HAP-1 (cell line): Measurements from ENCODE around the gene LRIG1.

Experiments used
- DNase-seq, 2 experiments: peaks; one replicate each; pipeline ENCODE4 v3.0.0-alpha.2; 2016 to 2020; ENCODE audit warnings: low spot score in 2 of 2
- H3K27me3 ChIP-seq: fragments of 250-450 bp; sonication (Bioruptor Pico); 2 replicates; pipeline ENCODE4 v1.5.1; 2020; ENCODE audit warnings: low read depth, mild to moderate bottlenecking, moderate library complexity
- H3K36me3 ChIP-seq: fragments of 250-450 bp; sonication (Bioruptor Pico); replicated peaks from 2 replicates; pipeline ENCODE4 v1.5.1; 2020; ENCODE audit warnings: mild to moderate bottlenecking
- H3K4me1 ChIP-seq: fragments of 250-450 bp; sonication (Bioruptor Pico); 2 replicates; pipeline ENCODE4 v1.5.1; 2020; ENCODE audit warnings: mild to moderate bottlenecking
- H3K4me3 ChIP-seq: fragments of 250-450 bp; sonication (Bioruptor Pico); 2 replicates; pipeline ENCODE4 v1.5.1; 2020; ENCODE audit warnings: mild to moderate bottlenecking, moderate library complexity
- H3K9me3 ChIP-seq: fragments of 250-450 bp; sonication (Bioruptor Pico); 2 replicates; pipeline ENCODE4 v1.5.1; 2020; ENCODE audit warnings: mild to moderate bottlenecking, moderate library complexity
- in situ Hi-C: fragments of 300-500 bp; cut with MboI; formaldehyde crosslinking; loops from 3 replicates; pipeline ENCODE4 v1.14.3; 2020; ENCODE audit warnings: low sequenced_read_pairs, inconsistent platforms, mixed read lengths

The LRIG1 gene, protein sequence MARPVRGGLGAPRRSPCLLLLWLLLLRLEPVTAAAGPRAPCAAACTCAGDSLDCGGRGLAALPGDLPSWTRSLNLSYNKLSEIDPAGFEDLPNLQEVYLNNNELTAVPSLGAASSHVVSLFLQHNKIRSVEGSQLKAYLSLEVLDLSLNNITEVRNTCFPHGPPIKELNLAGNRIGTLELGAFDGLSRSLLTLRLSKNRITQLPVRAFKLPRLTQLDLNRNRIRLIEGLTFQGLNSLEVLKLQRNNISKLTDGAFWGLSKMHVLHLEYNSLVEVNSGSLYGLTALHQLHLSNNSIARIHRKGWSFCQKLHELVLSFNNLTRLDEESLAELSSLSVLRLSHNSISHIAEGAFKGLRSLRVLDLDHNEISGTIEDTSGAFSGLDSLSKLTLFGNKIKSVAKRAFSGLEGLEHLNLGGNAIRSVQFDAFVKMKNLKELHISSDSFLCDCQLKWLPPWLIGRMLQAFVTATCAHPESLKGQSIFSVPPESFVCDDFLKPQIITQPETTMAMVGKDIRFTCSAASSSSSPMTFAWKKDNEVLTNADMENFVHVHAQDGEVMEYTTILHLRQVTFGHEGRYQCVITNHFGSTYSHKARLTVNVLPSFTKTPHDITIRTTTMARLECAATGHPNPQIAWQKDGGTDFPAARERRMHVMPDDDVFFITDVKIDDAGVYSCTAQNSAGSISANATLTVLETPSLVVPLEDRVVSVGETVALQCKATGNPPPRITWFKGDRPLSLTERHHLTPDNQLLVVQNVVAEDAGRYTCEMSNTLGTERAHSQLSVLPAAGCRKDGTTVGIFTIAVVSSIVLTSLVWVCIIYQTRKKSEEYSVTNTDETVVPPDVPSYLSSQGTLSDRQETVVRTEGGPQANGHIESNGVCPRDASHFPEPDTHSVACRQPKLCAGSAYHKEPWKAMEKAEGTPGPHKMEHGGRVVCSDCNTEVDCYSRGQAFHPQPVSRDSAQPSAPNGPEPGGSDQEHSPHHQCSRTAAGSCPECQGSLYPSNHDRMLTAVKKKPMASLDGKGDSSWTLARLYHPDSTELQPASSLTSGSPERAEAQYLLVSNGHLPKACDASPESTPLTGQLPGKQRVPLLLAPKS

DNA sequence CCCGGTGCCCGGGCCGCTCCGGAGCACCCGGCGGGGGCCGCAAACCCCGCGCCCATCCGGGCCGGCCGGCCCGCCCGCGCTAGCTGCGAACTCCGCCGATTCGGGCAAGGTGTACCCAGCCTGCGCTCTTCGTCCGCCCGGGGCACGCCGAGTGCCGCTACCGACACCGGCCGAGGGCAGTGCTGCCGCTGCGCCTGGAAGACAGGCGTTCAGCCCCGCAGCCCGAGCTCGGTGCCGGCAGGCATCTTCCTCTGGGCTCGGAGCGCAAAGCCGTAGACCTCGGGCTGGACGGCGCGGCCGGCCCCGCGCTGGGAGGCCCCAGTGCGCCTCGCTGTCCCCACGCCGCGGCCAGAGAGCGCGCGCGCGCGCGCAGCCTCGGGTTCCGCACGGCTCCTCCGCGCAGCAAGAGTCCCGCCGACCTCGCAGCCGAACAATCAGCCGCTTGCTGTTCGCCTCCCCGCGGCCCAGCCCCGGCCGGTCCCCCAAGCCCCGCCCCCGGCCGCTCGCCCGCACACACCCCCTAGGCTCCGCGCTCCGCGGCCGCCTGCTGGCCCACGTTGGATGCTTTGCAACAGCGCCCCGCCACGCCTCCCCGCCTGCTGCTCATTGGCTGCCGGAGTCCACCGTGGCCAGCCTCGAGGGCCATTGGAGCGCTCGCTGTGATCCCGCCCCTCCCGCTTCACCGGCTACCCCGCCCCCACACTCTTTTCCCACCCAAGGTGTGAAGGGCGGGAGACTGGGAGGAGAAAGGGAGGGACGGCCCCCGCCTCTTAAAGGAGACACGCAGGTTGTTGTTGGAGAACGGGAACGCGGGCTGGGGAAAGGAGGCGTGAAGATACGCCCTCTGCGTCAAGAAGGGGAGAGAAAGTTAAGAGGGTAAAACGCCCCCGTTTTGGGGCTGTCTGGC, at the start of gene LRIG1:
TSS of gene LRIG1 (minus strand) at position 447 of the 907 bp plus-strand sequence. CDS start 615 bp downstream, outside the sequence.
- peak; percentile 97 to 100 for DNase-seq
- in situ Hi-C loops, result loop anchor here (25.0 kb wide), 1 partner anchor 311 kb away; no protein-coding TSS in a partner anchor
- Histone ChIP-seq H3K9me3 (no peaks in the 10 kb centered on the region), H3K4me3 (peak within 1 kb of the TSS; percentile 59), H3K27me3 (peaks cover 5% of the 10 kb centered on the region; the same call in 1 of the 2 replicates), H3K4me1 (peaks cover 45% of the 10 kb centered on the region), H3K36me3 (no peaks in the 10 kb centered on the region)

DNA sequence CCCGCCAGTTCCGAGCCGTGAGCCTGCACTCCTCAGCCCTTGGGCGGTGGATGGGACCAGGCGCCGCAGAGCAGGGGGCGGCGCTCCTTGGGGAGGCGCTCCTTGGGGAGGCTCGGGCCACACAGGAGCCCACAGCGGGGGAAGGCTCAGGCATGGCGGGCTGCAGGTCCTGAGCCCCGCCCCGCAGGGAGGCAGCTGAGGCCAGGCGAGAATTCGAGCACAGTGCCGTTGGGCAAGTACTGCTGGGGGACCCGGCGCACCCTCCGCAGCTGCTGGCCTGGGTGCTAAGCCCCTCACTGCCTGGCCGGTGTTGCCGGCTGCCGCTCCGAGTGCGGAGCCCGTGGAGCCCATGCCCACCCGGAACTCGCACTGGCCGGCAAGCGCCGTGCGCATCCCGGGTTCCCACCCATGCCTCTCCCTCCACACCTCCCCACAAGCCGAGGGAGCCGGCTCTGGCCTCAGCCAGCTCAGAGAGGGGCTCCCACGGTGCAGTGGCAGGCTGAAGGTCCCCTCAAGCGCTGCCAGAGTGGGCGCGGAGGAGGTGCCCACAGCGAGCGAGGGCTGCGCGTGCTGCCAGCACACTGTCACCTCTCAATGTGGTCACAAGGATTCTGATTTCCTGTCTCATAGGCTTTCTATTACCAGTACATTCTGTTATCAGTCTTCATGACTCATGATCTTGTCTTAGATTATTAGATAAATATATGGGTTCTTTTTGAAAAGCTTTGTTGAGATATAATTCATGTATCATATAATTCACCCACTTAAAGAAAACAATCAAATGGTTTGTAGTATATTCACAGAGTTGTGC, 44.0 kb upstream of the LRIG1 start:
- H3K9me3 ChIP-seq, result no peaks in the 10 kb centered on the region
- H3K4me1 ChIP-seq, result no peaks in the 10 kb centered on the region
- no peaks in the 10 kb centered on the region for H3K36me3 ChIP-seq
- no peaks in the 10 kb centered on the region for H3K27me3 ChIP-seq
- in situ Hi-C loops, result no loop called here
- no peak for DNase-seq
- H3K4me3 ChIP-seq, result no peak overlapping the region

DNA sequence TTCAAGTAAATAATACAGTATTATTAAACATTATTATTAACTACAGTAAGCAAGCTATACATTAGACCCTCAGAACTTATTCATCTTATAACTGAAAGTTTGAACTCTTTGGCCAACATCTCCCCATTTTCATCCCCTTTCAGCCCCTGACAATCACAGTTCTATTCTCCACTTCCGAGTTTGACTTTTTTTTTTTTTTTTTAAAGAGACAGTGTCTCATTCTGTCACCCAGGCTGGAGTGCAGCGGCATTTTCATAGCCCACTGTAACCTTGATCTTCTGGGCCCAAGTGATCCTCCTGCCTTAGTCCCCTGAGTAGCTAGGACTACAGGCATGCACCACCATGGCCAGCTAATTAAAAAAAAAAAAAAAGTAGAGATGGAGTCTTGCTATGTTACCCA, 41.3 kb upstream of the LRIG1 start:
- no peak overlapping the region for H3K4me3 ChIP-seq
- no peaks in the 10 kb centered on the region for H3K36me3 ChIP-seq
- no peaks in the 10 kb centered on the region for H3K9me3 ChIP-seq
- no peaks in the 10 kb centered on the region for H3K4me1 ChIP-seq
- in situ Hi-C loops, result no loop called here
- DNase-seq, result no peak
- H3K27me3 ChIP-seq, result no peaks in the 10 kb centered on the region

DNA sequence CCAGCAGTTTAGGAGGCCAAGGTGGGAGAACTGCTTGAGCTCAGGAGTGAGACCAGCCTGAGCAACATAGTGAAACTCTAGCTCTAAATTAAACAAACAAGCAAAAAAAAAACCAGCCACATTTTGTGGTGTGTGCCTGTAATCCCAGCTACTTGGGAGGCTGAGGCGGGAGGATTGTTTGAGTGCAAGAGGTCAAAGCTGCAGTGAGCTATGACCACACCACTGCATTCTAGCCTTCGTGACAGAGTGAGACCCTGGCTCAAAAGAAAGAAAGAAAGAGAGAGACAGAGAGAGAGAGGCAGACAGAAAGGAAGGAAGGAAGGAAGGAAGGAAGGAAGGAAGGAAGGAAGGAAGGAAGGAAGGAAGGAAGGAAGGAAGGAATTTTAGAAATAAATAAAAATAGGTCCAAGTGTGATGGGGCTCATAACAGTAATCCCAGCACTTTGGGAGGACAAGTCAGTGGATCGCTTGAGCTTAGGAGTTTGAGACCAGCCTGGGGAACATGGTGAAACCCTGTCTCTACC, 38.7 kb upstream of the LRIG1 start:
- Histone ChIP-seq H3K9me3 (no peaks in the 10 kb centered on the region), H3K4me3 (no peak overlapping the region), H3K27me3 (no peaks in the 10 kb centered on the region), H3K36me3 (no peaks in the 10 kb centered on the region), H3K4me1 (no peaks in the 10 kb centered on the region)
- in situ Hi-C loops, result no loop called here
- no peak for DNase-seq

DNA sequence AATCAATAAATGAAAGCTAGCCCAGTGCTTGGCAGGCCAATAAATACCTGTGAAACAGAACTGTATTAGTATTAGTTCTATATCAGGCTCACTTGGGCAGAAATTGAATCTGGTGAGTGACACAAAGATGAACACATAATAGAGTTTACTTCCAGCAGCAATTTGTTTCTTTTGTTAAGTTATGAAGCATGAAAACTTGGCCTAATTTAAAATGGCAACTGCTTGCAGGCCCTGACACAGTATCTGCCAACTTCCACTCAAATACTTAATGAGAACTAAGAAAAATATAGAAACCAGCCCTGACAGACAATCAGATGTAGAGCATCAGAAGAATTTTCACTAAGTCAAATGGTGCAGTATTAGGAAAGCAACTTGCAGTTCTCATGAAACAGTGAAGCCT, 37.6 kb upstream of the LRIG1 start:
- no peak for DNase-seq
- Histone ChIP-seq H3K9me3 (no peaks in the 10 kb centered on the region), H3K4me3 (no peak overlapping the region), H3K27me3 (no peaks in the 10 kb centered on the region), H3K36me3 (no peaks in the 10 kb centered on the region), H3K4me1 (no peaks in the 10 kb centered on the region)
- in situ Hi-C loops, result no loop called here

DNA sequence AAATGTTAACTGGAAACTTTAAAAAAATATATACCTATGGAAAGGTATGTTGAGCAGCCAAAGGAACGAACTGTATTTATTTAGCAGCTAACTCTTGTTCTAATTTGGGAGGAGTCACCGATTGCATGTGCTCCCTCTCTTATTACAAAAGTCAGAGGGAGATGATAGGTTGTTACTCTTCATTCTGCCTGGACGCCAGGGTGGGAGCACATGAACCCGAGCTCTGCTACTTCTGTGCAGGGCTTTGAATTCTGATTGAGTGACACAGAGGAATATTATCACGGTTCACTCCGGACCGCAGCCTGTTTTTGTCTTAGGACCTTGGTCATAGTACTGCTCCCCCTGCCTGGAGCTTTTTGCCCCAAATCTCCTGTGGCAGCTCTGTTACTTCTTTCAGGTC, 36.9 kb upstream of the LRIG1 start:
- Histone ChIP-seq H3K9me3 (no peaks in the 10 kb centered on the region), H3K4me3 (no peak overlapping the region), H3K36me3 (no peaks in the 10 kb centered on the region), H3K27me3 (no peaks in the 10 kb centered on the region), H3K4me1 (no peaks in the 10 kb centered on the region; the same call in 1 of the 2 replicates)
- no peak for DNase-seq
- in situ Hi-C loops, result no loop called here

DNA sequence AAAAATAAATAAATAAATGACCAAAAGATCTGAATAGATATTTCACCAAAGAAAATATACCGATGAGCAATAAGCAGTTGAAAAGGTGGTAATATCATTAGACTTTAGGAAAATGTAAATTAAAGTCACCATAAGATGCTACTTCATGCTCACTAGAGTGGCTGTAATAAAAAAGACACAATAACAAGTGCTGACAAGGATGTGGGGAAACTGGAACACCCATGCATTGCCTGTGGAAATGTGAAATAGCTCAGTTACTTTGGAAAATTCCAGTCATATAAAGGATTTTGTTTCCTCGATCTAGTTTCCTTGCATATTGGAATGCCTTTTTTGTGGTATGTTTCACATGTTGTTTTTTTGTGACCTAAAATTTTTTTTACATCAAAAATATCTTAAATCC, 36.0 kb upstream of the LRIG1 start:
- DNase-seq, result no peak
- no peaks in the 10 kb centered on the region for H3K36me3 ChIP-seq
- H3K9me3 ChIP-seq, result no peaks in the 10 kb centered on the region
- peaks cover 8% of the 10 kb centered on the region for H3K4me1 ChIP-seq
- in situ Hi-C loops, result no loop called here
- H3K4me3 ChIP-seq, result no peak overlapping the region
- H3K27me3 ChIP-seq, result no peaks in the 10 kb centered on the region

DNA sequence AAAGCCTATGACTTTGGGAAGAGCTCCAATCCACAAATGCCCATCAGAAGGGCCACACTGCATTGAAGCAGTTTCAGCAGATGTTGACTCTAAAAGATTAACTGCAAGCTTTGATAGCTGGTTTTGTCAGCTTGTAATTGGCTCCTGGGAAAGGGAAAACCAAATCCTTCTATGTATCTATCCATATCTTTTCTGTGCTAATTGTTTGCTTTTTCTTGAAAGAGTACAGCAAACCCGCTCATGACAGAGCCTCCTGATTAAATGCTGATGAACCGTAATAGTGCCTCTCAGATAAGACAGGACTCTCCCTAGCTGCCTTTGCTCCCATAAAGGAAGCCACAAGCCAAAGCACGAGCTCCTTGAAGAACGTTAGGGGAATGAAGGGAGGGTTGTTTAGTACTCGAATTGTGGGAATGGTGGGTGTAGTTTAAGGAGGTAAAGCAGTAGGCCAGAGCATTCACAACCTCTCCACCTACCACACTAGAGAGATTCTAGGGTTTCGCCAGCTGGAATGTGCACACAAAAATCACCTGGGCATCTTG, 33.6 kb upstream of the LRIG1 start:
- H3K4me1 ChIP-seq, result peaks cover 14% of the 10 kb centered on the region
- in situ Hi-C loops, result no loop called here
- H3K27me3 ChIP-seq, result no peaks in the 10 kb centered on the region
- no peaks in the 10 kb centered on the region for H3K36me3 ChIP-seq
- no peaks in the 10 kb centered on the region for H3K9me3 ChIP-seq
- H3K4me3 ChIP-seq, result no peak overlapping the region
- DNase-seq, result no peak

DNA sequence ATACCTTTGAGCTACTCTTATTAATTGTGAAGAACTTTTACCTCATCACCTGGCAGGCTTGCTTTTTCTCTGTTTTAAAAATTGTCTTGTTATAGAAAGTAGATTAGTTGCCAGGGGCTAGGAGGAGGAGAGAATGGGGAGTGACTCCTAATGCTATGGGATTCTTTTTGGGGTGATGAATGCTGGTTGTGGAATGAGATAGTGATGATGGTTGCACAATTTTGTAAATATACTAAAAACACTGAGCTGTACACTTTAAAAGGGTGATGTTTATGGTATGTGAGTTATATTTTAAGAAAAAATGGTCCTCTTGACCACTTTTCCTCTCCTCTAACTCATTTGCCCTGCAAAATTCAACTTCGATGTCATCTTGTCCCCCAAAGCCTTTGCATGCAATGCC, 31.8 kb upstream of the LRIG1 start:
- in situ Hi-C loops, result no loop called here
- Histone ChIP-seq H3K4me3 (no peak overlapping the region), H3K9me3 (no peaks in the 10 kb centered on the region), H3K36me3 (no peaks in the 10 kb centered on the region), H3K4me1 (peaks cover 14% of the 10 kb centered on the region), H3K27me3 (no peaks in the 10 kb centered on the region)
- no peak for DNase-seq

DNA sequence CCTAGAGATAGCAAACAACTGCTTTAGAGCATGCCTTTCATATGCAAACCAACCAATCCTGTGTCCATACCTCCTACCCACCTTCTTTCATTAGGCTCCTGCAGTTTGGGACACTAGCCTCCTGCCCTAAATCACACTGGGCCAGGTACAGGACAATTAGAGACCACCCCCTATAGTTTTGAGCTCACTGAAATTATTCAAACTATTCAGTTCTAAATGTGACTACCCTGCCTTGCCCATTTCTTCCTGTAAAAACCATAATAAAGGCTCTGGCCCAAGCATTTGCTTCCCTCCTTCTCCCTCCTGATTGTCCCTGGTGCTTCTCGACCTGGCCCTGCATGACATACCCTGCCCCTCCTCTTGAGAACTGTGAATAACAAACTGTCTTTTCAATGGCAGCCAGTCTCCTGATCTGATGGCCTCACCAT, 31.4 kb upstream of the LRIG1 start:
- peaks cover 14% of the 10 kb centered on the region for H3K4me1 ChIP-seq
- peak in 1 of 2 experiments; percentile 51 for DNase-seq
- no peaks in the 10 kb centered on the region for H3K36me3 ChIP-seq
- H3K4me3 ChIP-seq, result no peak overlapping the region
- H3K9me3 ChIP-seq, result no peaks in the 10 kb centered on the region
- H3K27me3 ChIP-seq, result no peaks in the 10 kb centered on the region
- in situ Hi-C loops, result no loop called here

DNA sequence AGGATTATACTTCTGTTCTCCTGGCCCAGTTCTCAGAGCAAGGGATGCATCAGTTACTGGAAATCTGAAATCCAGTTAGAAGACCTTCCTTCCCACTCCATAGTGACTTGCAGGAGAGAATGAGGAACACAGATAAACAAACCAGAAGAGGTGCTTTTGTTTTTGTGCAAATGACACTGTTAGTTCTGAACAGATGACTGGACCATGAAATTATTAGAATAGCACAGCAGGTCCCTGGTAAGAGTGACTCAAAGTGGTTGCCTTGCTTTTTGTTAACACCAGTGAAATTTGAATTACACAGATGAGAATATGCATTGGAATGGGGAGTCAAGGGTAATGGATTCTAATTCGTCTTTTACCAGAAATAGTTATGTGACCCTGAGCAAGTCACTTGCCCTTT, 30.4 kb upstream of the LRIG1 start:
- in situ Hi-C loops, result no loop called here
- Histone ChIP-seq H3K4me3 (no peak overlapping the region), H3K27me3 (no peaks in the 10 kb centered on the region), H3K36me3 (no peaks in the 10 kb centered on the region), H3K4me1 (peaks cover 14% of the 10 kb centered on the region), H3K9me3 (no peaks in the 10 kb centered on the region)
- no peak for DNase-seq

DNA sequence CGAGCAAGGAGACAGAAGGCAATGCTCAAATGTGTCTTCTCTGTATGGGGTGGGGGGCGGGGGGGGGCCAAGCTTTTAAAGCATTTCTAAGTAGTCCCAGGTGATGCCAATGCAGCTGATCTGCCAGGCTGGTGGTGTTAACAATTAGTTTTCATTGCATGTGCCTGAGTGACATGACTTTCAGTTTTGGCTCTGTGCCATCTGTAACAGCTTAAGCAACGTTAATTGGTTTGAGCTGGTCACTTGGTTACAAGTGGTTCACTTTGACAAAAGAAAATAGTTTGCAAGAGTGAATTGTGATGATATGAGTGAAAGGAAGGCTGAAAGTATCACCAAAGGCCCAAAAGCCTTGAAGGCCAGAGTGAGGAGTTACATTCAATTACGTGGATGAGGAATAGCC, 26.4 kb upstream of the LRIG1 start:
- H3K9me3 ChIP-seq, result no peaks in the 10 kb centered on the region
- H3K4me3 ChIP-seq, result no peak overlapping the region
- H3K27me3 ChIP-seq, result no peaks in the 10 kb centered on the region
- DNase-seq, result peak; percentile 21 to 26
- H3K36me3 ChIP-seq, result no peaks in the 10 kb centered on the region
- peaks cover 11% of the 10 kb centered on the region for H3K4me1 ChIP-seq
- in situ Hi-C loops, result no loop called here
